ENCODE results near the gene ARHGEF16.

- TF ChIP-seq CTCF (IDR thresholded peaks at IDR 0.05) (no peak), EZH2 (IDR thresholded peaks at IDR 0.05; ENCODE audit: borderline replicate concordance, insufficient read depth, low read depth, low read length, poor library complexity, severe bottlenecking) (no peak)
These were observed 61.5 kb downstream of the ARHGEF16 start for GRCh38 chr1:3515774-3516480.
